Activated CD4-positive, alpha-beta T cell treated with anti-CD3 and anti-CD28 coated beads, Interleukin-2, amount 50 U/mL, for 24 hours (primary cell): Measurements from ENCODE around the gene GANAB.
"Not testable (repeated sequence)": the region's sequence is repeated elsewhere in the genome, so short reads cannot be mapped to it uniquely, and the experiment has no call there.

Source experiments
- DNase-seq, 2 donors: peaks; one replicate each; pipeline ENCODE4 v3.0.0-alpha.2; 2020; ENCODE audit warnings: low read depth in 1 of 2, low spot score in 1 of 2

Gene GANAB

DNA sequence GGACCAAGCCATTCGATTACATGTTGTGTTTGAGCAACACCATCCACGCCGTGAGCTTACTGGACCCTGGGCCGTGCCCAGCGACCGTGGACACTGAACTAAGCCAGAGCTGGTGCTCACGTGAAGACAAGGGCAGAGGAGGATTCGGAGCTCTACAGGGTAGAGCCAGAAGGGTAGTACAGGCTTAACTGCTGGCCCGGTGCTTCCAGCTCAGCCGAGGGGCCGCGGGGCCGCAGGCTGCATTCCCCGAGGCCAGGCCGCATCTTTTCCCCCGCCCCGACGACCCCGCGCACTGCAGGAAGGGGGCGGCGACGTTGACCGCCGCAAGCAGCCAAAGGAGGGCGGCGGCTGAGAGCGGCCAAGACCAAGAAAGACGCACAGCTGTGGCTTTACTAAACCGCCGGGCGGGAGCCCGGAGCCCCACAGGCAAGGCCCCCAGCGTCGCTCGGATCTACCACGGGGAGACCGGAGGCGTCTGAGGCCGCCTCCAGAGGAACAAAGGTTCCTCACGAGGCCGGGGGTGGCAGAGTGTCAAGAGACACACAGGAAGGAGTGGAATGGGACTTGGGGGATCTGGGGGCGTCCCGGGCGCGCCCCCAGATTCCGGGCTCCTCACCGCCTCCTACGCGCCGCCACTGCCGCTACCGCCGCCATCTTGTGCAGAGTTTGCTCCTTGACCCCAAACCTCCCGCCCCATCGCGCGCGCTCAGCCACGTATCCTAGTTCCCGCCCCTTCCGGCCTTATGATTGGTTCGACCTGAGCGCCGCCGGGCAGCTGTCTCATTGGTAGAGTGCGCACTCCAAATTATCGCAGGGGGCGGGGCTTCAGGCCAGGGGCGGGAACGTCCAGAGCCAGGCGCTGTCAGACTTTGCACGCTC lies at the start of gene GANAB:
TSS of gene GANAB (minus strand) at position 668 of the 879 bp plus-strand sequence. CDS start at position 654, 14 bp downstream.
- peak; percentile 98 to 99 for DNase-seq

DNA sequence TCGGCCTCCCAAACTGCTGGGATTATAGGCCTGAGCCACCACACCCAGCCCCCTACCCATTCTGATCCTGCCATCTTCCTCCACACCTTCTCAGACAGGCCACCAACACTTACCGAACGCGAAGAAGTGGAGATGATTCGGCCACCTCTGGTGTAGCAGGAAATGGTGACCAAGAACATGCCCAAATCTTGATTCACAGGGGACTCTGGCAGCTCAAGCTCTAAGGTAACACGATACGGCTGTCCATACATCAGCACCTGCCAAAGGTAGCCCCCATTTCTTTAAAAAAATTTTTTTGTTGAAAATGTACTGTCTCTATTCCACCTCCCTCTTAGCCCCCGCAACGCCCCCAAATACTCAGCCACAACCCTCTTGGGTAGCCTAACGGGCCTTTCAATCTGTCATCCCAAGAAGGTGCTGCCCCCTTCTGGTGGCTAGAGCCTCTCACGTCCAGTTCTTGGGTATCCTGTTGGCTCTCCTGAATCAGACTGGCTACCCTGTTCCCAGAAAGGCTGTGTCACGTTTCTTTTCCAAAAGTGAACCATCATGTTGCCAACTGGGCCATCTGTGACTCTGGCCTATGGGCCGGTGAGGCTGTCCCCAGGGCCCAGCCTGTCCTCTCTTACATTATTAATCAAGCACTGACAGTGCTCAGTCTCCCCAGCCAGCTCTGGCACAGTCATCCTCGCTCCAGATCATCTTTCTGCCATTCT lies 48.2 kb upstream of the GANAB start:
- peak; percentile 56 for DNase-seq

DNA sequence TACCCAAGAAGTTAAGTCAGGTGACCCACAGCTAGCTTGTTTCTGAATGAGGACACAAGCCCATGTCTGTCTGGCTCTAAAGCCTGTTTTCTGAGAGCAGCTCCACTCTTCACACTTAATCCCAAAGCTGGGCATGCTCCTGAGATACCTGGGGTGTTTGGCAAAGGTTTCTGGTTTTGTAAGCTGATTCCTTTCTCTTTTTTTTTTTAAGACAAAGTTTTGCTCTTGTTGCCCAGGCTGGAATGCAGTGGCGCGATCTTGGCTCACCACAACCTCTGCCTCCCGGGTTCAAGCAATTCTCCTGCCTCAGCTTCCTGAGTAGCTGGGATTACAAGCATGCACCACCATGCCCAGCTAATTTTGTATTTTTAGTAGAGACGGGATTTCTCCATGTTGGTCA lies 47.2 kb upstream of the GANAB start:
- not testable (repeated sequence) for DNase-seq

DNA sequence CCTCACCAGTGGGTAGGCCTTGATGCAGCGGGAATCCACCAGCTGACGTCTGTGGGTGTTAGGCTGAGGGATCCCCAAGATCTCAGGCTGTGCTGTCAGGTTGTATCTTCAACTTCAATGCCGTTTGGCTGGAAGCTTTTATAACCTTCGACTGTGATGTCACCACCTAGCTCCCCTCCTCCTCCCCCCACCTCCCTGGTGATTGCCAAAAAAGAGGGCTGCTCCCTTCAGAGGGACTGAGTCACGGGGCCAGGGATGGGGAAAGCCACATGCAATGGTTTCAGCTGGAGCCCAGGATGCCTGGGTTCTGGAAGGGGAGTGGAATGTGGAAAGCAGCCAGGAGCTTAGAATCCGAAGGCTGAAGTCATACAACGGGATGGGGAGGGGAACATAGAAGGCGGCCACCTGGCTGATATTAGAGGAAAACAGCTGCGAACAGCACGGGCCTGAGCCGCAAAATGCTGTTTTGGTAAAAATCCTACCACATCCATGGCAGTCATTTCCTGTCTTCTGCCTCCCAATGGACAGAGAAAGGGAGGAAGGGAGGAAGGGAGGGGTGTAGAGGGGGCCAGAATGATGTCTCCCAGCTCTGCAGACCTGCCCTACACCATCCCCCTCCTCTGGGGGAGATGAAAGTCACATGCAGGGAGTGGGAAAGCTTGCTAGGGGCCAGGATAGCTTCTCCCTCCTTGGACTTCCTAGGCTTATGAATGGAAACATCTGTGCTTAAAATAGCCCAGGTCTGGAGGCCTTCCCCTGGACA lies 43.2 kb upstream of the GANAB start, which contains the start of gene LRRN4CL:
TSS of gene LRRN4CL (minus strand) at position 110 of the 763 bp plus-strand sequence. CDS start 1,022 bp downstream, outside the sequence.
- DNase-seq: no peak

DNA sequence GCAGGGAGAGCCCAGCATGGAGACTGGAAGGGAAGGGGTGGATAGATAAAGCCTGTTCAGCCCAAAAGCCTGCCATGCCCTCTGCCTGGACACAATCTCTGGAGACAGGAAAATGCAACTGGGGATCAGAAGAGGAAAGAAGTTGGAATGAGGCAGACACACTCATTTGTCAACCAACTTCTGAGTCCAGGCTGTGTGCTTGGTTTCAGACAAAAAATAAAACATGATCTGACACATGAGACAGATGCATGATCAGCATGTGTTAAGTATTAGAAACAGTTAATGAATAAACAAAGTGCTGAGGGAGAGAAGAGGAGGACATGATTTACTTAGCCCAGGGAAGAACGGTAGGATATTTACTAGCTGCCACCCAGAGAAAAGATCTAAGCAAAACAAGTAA lies 42.1 kb upstream of the GANAB start:
- DNase-seq: no peak

DNA sequence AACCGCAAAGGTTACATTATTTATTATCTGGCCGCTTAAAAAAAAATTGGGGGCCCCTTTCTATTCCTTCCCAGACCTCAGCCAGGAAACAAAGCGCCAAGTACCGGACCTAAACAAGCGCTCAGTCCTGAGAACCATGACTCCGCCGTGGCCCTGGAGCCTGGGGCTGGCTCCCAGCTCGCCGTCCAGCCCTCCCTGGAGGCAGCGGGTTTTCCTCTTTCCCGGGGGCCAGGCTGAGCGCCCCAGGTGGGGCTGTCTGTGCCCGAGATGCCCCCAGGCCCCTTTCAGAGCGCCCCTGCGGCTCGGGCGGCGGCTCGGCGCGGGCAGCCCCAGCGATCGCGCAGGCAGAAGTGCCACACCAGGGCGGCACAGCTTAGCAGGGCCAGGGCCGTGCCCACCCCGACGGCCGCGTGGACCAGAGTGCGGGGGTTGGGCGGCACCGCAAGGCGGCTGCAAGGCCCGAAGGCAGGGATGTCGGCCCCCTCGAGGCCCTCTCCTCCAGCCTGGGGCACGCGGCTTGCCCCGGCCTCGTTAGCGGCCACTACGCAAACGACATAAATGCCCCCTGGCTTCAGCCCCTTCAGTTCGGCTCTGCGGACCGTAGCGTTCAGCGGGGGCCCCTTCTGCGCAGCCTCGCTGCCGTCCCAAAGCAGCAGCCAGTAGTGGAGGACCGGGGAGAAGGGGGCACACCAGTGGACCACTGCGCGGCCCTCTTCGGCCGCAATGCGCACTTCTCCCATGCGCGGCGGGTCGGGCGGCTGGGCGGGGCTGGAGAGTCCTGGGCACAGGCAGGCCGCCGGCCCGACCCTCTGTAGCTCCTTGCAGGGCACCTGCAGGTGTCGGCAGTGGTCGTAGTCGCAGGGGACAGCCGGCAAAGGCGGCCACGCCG lies 41.3 kb upstream of the GANAB start:
- DNase-seq: no peak

DNA sequence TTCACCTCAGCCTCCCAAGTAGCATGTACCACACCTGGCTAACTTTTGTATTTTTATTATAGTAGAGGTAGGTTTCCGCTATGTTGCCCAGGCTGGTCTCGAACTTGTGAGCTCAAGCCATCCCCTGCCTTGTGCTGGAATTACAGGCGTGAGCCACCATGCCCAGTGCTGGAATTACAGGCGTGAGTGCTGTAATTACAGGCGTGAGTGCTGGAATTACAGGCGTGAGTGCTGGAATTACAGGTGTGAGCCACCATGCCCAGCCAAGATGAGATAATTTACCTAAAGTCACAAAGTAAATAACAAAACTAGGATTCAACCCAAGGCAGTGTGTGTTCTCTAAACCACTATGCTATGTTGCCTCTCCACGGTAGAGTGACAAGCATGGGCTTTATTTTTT lies 36.1 kb upstream of the GANAB start:
- DNase-seq: no peak

DNA sequence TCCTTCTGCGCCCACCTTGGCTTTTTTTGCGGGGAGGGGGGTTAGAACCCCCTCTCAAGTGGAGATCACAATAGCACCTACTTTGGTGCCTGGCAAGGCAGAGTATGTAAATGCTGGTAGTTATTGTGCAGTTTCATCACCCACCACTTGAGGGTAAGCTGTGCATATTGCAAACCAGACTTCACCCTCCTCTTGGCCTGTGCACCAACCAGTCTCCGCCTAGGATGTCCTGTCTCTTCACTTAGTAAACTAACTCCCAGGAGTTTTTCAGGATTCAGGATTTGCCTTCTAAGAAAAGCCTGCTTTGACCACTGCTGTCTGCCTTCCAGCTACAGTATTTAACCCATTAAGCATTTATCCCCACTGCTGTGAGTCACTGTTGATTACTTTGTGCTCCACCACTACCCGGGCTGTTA lies 34.4 kb upstream of the GANAB start:
- no peak for DNase-seq

DNA sequence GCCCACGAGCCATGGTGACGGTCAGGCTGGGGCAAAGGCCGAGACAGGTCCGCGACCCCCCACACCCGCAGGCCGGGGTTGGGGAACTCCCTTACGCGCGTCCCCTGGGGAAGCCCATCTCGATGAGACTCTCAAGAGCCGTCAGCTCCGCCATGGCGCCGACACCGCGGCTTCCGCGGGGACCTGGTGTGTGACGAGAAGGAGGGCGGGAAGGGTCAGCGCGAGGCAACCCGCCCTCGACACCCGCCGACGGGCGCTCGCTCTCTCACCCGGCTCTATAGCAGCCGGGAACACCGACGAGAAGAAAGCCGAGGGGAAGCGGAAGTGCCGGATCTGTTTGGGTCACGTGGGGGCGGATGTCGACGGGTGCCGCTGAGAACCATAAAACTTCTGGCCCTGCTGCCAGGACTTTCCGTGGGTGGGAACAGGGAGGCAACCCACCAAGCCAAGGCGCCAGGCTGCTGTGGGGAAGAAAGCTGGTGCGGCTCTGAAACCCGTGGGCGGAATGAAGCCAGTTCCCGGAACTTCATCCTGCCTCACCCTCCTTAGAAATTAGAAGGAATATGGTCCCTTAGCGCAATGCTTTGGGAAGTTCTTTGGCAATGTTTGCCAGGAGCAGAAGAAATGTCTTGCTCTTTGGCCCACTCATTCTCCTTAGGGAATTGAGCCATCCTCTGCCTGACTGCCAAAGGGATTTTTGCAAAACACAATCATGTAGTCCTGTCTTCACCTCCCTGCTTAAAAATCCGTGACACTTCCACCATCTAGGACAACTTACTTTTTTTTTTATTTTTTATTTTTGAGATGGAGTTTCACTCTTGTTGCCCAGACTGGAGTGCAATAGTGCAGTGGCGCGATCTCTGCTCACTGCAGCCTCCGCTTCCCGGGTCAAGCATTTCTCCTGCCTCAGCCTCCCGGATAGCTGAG lies 32.6 kb upstream of the GANAB start, which contains the start of gene UBXN1:
TSS of gene UBXN1 (minus strand) at position 304 of the 927 bp plus-strand sequence. CDS start at position 154, 150 bp downstream.
- DNase-seq: peak; percentile 64 to 86

DNA sequence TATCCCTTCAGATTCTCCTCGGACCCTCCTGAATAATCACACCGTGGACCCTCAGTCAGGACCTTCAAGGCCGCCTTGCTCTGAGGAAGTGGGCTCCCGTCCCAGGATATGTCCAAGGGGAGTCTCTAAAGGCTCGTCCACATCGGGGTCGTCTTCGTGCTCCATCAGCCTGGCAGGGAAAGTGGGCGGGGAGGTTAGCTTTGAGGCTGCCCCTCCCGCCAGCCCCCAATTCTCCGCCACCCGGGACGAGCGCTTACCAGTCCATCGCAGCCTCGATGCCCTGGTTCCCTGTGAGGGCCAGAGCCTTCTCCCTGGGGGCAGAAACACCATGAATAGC lies 32.0 kb upstream of the GANAB start:
- DNase-seq: no peak

DNA sequence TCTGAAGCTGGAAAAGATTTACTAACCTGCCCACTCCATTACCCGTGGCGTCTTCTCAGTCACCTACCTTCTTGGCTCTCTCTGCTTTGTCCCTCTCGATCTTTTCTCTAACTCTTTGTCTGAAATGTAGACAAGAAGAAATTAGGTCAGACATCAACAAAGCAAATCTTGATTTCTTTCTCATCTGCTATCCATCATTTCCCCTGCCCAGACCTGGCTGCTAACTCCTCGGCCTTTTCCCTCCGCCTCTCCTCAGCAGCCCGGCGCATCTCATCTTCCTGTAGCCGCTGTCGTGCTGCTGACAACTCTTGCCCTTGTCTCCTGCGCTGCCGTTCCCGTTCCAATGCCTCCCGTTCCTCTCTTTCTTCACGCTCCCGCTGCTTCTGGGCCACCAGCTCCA lies 31.3 kb upstream of the GANAB start:
- no peak for DNase-seq

DNA sequence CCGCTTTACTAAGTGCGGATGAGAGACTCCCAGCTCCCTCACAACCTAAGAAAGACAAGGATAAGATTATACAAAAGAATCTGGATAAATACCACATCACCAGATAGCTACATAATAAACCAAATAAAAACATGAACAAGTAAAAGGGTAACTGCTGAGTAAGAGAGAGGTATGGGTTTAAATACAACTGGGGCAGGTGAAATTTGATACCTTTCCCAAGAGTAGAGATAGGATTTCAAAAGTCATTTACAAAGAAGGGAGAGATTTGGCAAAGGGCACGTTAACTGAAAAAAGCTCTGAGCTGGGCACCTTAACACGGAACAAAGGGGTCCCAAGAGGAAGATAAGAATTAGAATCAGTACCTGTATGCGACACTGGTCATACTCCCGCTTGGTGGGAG lies 30.7 kb upstream of the GANAB start:
- DNase-seq: no peak

DNA sequence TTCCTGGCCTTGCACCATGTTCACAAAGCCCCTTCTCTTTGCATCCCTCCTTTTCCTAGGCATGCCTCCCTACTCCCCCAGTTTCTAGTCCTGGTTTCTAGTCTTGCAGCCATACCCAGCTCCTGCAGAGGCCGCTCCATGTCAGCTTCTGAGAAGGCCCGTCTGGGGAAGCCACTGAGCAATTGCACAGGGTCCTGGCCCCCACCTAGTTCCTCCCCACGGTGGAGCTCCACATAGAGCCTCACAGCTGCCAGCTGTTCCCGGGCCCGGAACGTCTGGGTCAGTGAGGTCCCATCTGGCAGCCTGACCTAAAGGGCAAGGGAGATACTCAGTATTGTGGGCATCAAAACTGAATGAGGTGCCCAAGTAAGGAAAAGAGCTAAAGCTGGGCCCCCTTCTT lies 30.3 kb upstream of the GANAB start:
- DNase-seq: no peak

DNA sequence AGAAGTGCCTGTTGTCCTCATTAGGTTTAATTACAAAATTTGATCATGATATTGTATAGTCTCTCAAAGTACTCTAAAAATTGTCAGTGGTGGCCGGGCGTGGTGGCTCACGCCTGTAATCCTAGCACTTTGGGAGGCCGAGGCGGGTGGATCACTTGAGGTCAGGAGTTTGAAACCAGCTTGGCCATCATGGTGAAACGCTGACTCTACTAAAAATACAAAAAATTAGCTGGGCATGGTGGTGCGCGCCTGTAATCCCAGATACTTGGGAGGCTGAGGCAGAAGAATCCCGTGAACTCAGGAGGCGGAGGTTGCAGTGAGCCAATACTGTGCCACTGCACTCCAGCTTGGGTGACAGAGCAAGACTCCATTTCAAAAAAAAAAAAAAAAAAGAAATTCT lies 29.0 kb upstream of the GANAB start:
- DNase-seq: not testable (repeated sequence)

DNA sequence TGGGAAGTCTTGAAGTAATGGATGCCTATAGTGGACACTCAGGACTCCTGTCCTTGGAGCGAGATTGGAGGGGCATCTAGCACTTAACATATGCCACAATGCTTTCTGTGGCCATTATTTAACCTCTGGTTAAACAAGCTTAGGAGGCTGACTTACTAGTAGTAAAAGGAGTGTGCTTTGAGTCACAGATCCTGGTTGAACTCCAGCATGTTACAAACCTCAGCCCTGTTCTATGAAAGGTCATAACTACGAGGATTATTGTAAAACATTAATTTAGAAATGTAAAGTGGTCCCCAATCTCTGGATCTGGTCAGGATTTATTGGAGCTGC lies 26.7 kb upstream of the GANAB start:
- DNase-seq: no peak

DNA sequence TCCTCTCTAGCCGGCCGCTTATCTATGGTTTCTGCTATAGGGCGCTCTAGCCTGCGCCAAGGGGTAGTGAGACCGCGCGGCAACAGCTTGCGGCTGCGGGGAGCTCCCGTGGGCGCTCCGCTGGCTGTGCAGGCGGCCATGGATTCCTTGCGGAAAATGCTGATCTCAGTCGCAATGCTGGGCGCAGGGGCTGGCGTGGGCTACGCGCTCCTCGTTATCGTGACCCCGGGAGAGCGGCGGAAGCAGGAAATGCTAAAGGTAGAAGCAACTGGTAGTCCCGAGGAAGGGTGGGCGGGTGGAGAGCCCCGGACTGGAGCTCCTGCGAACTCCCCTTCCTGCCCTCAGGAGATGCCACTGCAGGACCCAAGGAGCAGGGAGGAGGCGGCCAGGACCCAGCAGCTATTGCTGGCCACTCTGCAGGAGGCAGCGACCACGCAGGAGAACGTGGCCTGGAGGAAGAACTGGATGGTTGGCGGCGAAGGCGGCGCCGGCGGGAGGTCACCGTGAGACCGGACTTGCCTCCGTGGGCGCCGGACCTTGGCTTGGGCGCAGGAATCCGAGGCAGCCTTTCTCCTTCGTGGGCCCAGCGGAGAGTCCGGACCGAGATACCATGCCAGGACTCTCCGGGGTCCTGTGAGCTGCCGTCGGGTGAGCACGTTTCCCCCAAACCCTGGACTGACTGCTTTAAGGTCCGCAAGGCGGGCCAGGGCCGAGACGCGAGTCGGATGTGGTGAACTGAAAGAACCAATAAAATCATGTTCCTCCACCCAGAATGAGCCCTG lies 25.4 kb upstream of the GANAB start, which contains the start of the genes LBHD1 and UQCC3:
TSS of gene LBHD1 (minus strand) at position 660 of the 782 bp plus-strand sequence. CDS start 2,236 bp downstream, outside the sequence.
TSS of gene UQCC3 (plus strand) at position 66 of the 782 bp plus-strand sequence. CDS start at position 139, 73 bp downstream.
- DNase-seq: peak; percentile 56 to 70

DNA sequence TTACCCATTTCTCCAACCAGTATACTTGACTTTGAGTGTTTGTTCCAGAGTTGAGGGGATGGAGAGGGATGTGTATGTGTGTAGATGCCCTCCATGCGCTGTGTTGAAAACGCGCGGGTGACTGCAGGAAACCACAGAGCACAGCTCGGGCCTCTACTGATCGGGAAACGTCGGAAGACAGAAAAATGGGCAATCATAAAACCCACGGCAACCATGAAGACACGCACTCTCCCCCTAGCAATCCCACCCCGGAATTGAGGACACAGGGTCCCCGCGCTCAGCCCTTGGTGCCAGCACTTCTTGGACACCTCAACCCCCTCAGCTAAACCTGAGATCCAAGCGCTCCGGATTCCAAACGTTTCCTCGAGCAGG lies 24.8 kb upstream of the GANAB start:
- no peak for DNase-seq

DNA sequence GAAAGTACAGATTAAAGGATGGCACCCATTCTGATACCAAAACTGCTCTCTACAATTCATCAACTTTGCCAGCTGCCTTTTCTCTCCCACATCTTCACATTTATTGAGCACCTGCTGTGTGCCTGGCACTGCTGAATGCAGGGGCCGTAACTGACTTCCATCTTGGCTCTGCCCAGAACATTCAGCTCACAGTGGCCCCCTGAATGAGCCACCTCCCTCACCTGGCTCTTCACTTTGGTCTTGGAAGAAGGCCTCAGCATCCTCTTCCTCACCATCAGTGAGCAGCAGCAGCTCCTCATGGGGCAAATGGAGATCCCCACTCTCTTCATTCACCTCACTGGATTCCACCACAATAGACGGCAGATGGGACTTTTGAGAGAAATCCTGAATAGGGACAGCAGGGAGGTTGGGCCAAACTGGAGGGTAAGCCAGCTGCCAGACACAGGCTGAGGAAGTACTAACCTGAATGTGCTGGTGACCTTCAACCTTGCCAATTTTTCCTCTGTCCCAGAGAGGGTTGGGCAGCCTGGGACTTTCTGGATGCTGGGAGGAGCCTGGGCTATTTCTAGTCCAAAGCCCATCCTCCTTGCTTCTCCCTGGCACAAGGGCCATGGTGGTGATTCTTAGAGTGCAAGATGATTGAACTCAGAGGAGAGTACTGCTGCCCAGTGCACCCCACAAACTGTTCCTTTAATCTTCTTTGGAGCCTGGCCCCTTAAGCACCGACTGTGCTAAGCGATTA lies 23.2 kb upstream of the GANAB start:
- DNase-seq: no peak
